ENCODE data around the gene U2AF2. TPM values are rescaled to one million over a fixed set of nuclear protein-coding genes. Genes with fewer than 3 reads are reported as not detected.

Gene U2AF2
- total RNA-seq, 2 experiments from 2014 or later, result 204 to 213 TPM

DNA sequence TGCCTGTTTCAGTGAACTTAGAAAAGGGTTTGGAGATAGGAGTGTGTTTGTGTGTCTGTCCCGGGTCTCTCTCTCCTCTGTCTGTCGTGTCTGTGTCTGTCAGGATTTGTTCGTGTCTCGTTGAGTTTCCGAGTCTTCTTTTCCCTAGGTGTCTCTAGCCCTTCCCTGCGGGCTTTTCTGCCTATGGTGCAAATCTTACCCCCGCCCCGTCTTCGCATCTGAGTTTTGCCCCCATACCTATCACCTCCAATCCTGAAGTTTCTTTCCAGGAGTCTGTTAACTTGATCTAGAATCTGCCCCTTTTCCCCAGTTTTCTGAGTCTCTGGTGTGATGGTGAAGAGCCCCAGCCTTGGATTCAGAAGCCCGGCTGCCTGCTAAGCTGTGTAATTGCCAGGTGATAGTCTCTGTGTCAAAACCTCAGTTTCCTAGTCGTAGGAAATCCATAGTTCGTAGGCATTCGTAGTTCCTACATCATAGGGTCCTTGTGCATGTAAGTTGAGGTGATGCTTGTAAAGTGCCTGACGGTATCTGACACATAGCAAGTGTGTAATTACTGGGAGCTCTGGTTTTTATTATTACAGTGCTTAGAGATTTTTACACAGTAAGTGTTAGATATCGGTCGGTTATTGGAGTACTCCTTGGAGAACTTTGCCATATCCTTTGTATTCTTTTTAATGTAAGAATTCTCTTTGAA, 21.0 kb downstream of the U2AF2 start:
- H3K4me3 Mint-ChIP-seq, result peak overlapping the region; percentile 93
- POLR2A ChIA-PET, result interaction anchor here (1.7 kb wide), 1 partner anchor 18 kb away, joined by 7 read pairs; no protein-coding TSS in a partner anchor

DNA sequence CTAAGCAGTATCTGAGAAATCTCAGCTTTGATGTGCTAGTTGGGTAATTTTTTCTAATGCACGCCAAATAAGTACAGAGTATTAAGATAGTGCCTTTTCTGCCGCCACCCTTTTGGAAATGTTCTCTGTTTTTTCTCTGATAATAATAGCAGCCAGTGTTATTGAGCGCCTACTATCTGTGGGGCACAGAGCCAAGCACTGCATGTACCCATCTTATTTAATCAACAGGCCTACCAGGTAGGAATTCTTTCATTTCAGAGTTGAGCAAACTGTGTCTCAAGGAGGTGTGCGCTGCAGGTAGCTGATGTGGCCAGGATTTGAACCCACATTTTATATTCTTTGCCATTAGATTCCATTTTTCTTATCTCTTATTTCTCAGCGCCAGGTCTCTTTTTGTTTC, 21.5 kb downstream of the U2AF2 start:
- Mint-ChIP-seq H3K27ac (peak overlapping the region; percentile 68), H3K4me3 (peak overlapping the region; percentile 93), H3K4me1 (peaks cover 60% of the 10 kb centered on the region), H3K9me3 (no peaks in the 10 kb centered on the region), H3K36me3 (ENCODE audit: low read depth) (peaks cover 69% of the 10 kb centered on the region), H3K27me3 (no peaks in the 10 kb centered on the region)
- ChIA-PET POLR2A (interaction anchor here (1.7 kb wide), 1 partner anchor 19 kb away, joined by 7 read pairs; no protein-coding TSS in a partner anchor), CTCF (interaction anchor here (1.2 kb wide), 1 partner anchor 43 kb away, joined by 6 read pairs; no protein-coding TSS in a partner anchor)
- DNase-seq, result no peak

More for the DNA sequence above, 21.0 kb downstream of the U2AF2 start:
- Mint-ChIP-seq H3K36me3 (ENCODE audit: low read depth) (peaks cover 70% of the 10 kb centered on the region), H3K27me3 (no peaks in the 10 kb centered on the region), H3K9me3 (no peaks in the 10 kb centered on the region), H3K4me1 (peaks cover 64% of the 10 kb centered on the region), H3K27ac (peak overlapping the region; percentile 84)
- DNase-seq, result no peak
- CTCF ChIA-PET, result interaction anchor here (1.2 kb wide), 1 partner anchor 43 kb away, joined by 6 read pairs; no protein-coding TSS in a partner anchor

DNA sequence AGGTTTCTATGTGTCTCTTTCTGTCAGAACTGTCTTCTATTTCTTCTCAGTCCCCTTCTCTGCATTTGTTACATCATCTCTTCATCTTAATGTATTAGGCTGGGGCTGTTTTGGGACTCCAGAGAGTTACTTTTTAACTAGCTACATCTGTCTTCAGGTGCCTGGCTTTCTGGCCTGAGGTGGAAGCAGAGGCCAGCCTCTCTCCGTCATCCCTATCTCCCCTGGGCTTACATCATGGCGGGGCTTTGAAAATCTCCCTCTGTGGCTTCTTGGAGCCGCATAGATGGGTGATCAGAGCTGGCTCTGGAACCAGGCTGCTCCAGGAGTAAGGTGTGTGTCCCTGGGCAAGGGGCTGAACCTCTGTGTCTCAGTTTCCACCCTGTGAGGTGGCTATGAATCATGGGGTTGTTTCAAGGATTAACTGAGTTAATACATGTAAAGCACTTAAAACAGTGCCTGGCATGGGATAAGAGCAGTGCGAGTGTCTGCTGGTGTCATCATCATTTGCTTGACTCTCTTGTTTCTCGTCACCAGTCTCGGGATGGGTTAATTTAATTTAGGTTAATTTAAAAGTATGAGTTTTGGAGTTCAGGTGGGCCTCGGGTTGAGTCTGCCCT, 22.2 kb downstream of the U2AF2 start:
- ChIA-PET POLR2A (interaction anchor here (1.7 kb wide), 1 partner anchor 20 kb away, joined by 7 read pairs; no protein-coding TSS in a partner anchor), CTCF (interaction anchor here (1.2 kb wide), 1 partner anchor 44 kb away, joined by 6 read pairs; no protein-coding TSS in a partner anchor)
- H3K9me3 Mint-ChIP-seq, result no peaks in the 10 kb centered on the region
- peak overlapping the region; percentile 68 for H3K27ac Mint-ChIP-seq
- H3K4me3 Mint-ChIP-seq, result peak overlapping the region; percentile 93
- DNase-seq, result no peak
- peaks cover 58% of the 10 kb centered on the region for H3K4me1 Mint-ChIP-seq
- no peaks in the 10 kb centered on the region for H3K27me3 Mint-ChIP-seq
- H3K36me3 Mint-ChIP-seq (ENCODE audit: low read depth), result peaks cover 67% of the 10 kb centered on the region

GRCh38 chr19:55677572-55678028, 22.8 kb downstream of the U2AF2 start:
- Mint-ChIP-seq H3K4me1 (peaks cover 54% of the 10 kb centered on the region), H3K9me3 (no peaks in the 10 kb centered on the region), H3K27ac (no peak overlapping the region), H3K36me3 (ENCODE audit: low read depth) (peaks cover 65% of the 10 kb centered on the region), H3K4me3 (peak overlapping the region; percentile 93), H3K27me3 (no peaks in the 10 kb centered on the region)
- DNase-seq, result no peak
- ChIA-PET POLR2A (no interaction called here), CTCF (no interaction called here)

GRCh38 chr19:55678121-55678671, 23.4 kb downstream of the U2AF2 start:
- Mint-ChIP-seq H3K4me1 (peaks cover 52% of the 10 kb centered on the region), H3K27me3 (no peaks in the 10 kb centered on the region), H3K27ac (no peak overlapping the region), H3K9me3 (no peaks in the 10 kb centered on the region), H3K4me3 (no peak overlapping the region), H3K36me3 (ENCODE audit: low read depth) (peaks cover 64% of the 10 kb centered on the region)
- DNase-seq, result no peak
- ChIA-PET POLR2A (no interaction called here), CTCF (no interaction called here)

DNA sequence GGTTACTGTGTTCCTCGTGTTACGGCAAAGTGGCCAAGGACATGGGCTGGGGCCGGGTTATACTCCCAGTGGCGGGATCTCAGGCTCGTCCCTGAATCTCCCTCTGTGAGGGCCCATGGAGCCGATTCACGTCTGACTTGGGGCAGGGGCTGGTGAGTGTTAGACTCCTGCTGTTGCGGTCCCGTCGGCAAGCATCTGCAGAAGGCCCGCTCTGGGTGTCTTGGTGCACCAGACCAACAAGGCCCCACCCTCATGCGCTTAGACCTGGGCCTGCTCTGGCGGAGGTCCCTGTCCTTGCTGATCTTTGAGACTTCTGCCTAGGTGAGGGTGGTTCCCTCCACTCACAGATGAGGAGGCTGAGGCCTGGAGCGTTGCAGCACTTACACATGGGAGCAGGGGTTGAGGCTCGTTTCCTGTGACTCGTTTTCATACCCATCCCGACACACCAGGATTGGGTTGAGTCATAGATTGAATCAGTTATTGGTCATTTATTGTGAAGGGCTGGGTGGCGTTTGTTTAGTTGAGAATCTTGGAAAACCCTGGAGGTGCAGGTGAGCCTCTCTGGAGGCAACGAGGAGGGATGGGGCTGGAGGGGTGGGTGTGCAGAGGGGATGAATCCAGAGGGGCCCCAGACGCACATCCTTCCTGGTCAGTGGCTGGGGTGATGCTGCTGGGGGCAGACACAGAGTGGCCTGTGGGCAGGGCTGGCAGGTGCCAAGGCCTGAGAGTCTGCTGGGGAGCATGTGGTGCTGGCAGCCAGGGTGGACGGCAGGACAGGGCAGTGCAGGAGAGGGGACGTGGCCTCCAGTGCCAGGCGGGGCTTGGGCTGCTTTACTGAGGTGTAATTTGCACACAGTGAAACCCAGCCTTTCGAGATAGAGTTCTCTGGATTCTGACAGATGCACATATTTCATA, 24.8 kb downstream of the U2AF2 start:
- Mint-ChIP-seq H3K27ac (no peak overlapping the region), H3K27me3 (no peaks in the 10 kb centered on the region), H3K4me1 (peaks cover 41% of the 10 kb centered on the region), H3K4me3 (no peak overlapping the region), H3K36me3 (ENCODE audit: low read depth) (peaks cover 60% of the 10 kb centered on the region), H3K9me3 (no peaks in the 10 kb centered on the region)
- no peak for DNase-seq
- ChIA-PET POLR2A (no interaction called here), CTCF (no interaction called here)

- H3K4me1 Mint-ChIP-seq, result peaks cover 40% of the 10 kb centered on the region
- H3K4me3 Mint-ChIP-seq, result no peak overlapping the region
- DNase-seq, result no peak
- peaks cover 62% of the 10 kb centered on the region for H3K36me3 Mint-ChIP-seq (ENCODE audit: low read depth)
- POLR2A ChIA-PET, result no interaction called here
- H3K27ac Mint-ChIP-seq, result no peak overlapping the region
- CTCF ChIA-PET, result interaction anchor here (1.5 kb wide), 1 partner anchor 23 kb away, joined by 8 read pairs; no protein-coding TSS in a partner anchor
- H3K27me3 Mint-ChIP-seq, result no peaks in the 10 kb centered on the region
- H3K9me3 Mint-ChIP-seq, result no peaks in the 10 kb centered on the region
Measured at GRCh38 chr19:55680339-55681130, 25.7 kb downstream of the U2AF2 start.

DNA sequence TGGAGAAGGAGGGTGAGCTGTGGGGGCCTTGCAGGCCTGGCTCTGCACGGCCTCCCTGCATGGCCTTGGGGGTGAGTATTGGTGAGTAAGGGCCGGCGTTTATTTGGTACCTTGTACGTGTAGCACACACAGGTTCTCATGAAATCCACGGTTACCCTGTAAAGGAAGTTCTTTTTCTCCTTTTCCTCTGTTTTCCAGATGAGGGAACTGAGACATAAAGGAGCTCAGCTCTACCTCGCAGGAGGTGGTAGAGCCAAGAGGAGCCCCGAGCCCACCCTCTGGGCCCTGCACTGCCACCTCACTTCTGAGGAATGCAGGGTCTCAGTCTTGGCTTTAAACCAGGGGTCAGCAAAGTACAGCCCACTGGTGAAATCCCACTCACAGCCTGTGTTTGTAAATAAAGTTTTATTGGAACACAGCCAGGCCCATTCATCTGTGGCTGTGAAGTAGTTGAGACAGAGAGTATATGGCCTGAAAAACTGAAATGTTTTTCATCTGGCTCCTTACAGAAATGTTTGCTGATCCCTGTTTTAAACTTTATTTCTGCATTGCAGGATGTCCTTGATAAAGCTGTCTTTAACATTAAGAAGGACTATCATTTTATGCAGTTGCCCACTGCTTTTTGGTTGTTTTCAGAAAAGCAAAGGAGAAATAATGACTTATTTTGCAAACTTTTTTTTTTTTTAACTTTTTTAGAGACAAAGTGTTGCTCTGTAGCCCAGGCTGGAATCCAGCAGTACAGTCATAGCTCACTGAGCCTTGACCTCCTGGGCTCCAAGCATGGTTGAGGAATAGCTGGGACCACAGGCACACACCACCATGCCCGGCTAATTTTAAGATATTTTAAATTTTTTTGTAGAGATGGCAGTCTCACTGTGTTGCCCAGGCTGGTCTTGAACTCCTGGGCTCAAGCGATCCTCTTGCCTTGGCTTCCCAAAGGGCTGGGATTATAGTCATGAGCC, 26.6 kb downstream of the U2AF2 start:
- Mint-ChIP-seq H3K9me3 (no peaks in the 10 kb centered on the region), H3K4me3 (no peak overlapping the region)
- POLR2A ChIA-PET, result interaction anchor here (0.7 kb wide), 1 partner anchor 35 kb away, joined by 3 read pairs; no protein-coding TSS in a partner anchor

GRCh38 chr19:55683449-55684261, 28.8 kb downstream of the U2AF2 start:
- Mint-ChIP-seq H3K9me3 (no peaks in the 10 kb centered on the region), H3K36me3 (ENCODE audit: low read depth) (peaks cover 47% of the 10 kb centered on the region), H3K27ac (no peak overlapping the region), H3K4me3 (no peak overlapping the region), H3K27me3 (no peaks in the 10 kb centered on the region), H3K4me1 (peaks cover 20% of the 10 kb centered on the region)
- ChIA-PET CTCF (interaction anchor here (0.6 kb wide), 1 partner anchor 30 kb away, joined by 3 read pairs; no protein-coding TSS in a partner anchor), POLR2A (no interaction called here)
- no peak for DNase-seq

More for the DNA sequence above, 26.6 kb downstream of the U2AF2 start:
- CTCF ChIA-PET, result interaction anchor here (1.5 kb wide), 1 partner anchor 22 kb away, joined by 8 read pairs; no protein-coding TSS in a partner anchor
- Mint-ChIP-seq H3K36me3 (ENCODE audit: low read depth) (peaks cover 64% of the 10 kb centered on the region), H3K4me1 (peaks cover 35% of the 10 kb centered on the region), H3K27me3 (no peaks in the 10 kb centered on the region), H3K27ac (no peak overlapping the region)
- DNase-seq, result no peak

DNA sequence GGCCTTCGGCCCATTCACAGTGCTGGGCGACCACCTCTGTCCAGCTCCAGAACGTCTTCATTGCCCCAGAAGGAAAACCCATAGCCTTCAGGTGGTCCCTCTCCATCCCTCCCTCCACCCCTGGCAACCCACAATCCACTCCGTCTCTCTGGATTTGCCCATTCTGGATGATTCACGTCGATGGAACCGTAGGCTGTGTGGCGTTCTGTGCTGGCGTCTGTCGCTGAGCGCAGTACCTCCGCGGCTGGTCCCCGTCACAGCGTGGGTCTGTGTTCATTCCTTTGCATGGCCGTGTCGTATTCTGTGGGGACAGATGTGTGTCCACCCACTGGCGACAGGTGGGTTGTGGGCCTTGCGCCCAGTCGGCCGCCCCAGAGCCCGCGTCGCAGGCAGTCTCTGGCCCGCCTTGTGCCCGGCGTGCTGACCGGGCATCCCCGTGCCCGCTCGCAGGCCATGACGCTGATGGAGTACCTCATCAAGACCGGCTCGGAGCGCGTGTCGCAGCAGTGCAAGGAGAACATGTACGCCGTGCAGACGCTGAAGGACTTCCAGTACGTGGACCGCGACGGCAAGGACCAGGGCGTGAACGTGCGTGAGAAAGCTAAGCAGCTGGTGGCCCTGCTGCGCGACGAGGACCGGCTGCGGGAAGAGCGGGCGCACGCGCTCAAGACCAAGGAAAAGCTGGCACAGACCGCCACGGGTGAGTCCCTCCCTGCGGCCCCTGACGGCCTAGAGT, 30.3 kb downstream of the U2AF2 start:
- Mint-ChIP-seq H3K4me3 (no peak overlapping the region), H3K27ac (no peak overlapping the region), H3K27me3 (no peaks in the 10 kb centered on the region), H3K9me3 (no peaks in the 10 kb centered on the region), H3K4me1 (peaks cover 9% of the 10 kb centered on the region), H3K36me3 (ENCODE audit: low read depth) (peaks cover 41% of the 10 kb centered on the region)
- ChIA-PET CTCF (no interaction called here), POLR2A (no interaction called here)
- DNase-seq, result no peak

Measured in activated CD4-positive, alpha-beta memory T cell treated with anti-CD3 and anti-CD28 coated beads, Interleukin-2, amount 10 ng/mL, durations not matched to agents 7 days and 5 days (primary cell).